ENCODE data around the gene HECTD1. TPM values are rescaled to one million over a fixed set of nuclear protein-coding genes. Genes with fewer than 3 reads are reported as not detected.
"Not testable (repeated sequence)": the region's sequence is repeated elsewhere in the genome, so short reads cannot be mapped to it uniquely, and the experiment has no call there.

Gene HECTD1
- total RNA-seq, 1 donor from 2014 or later = 153 TPM

DNA sequence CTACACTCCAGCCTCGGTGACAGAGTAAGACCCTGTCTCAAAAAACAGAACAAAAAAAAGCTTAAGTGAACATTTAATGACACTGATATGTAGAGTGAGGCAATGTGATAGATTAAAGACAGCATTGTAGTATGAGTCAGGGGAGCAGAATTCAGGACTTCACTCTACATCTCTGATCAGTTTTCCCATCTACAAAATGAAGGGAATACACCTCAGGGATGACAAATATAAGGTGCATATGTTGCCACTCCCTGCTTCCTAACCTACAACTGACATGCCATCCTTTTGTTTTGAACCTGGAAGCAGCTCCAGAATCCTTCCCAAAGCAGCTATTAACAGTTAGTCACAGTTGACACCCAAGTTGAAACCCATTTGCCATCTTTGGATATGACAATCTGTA is 150.6 kb downstream of the HECTD1 start:
- Mint-ChIP-seq H3K9me3 (no peaks in the 10 kb centered on the region), H3K4me3 (no peak overlapping the region), H3K27me3 (ENCODE audit: insufficient read depth, low read depth) (peaks cover 4% of the 10 kb centered on the region), H3K4me1 (peaks cover 5% of the 10 kb centered on the region), H3K27ac (no peak overlapping the region), H3K36me3 (no peaks in the 10 kb centered on the region)
- Histone ChIP-seq H3K27ac (no peak overlapping the region), H4K20me1 (ENCODE audit: low read depth) (no peaks in the 10 kb centered on the region), H2AFZ (replicated peaks) (no peak overlapping the region), H3K79me2 (ENCODE audit: low read depth) (peaks cover 9% of the 10 kb centered on the region), H3K9me3 (ENCODE audit: low read depth) (no peaks in the 10 kb centered on the region), H3K9ac (no peak overlapping the region), H3K4me2 (no peak overlapping the region), H3K4me3 (no peak overlapping the region), H3K4me1 (peaks cover 20% of the 10 kb centered on the region), H3K36me3 (no peaks in the 10 kb centered on the region), H3K27me3 (no peaks in the 10 kb centered on the region), H3F3A (ENCODE audit: low read depth) (peaks cover 20% of the 10 kb centered on the region)
- no peak for DNase-seq (ENCODE audit: low spot score)
- TF ChIP-seq, protein P1, sequence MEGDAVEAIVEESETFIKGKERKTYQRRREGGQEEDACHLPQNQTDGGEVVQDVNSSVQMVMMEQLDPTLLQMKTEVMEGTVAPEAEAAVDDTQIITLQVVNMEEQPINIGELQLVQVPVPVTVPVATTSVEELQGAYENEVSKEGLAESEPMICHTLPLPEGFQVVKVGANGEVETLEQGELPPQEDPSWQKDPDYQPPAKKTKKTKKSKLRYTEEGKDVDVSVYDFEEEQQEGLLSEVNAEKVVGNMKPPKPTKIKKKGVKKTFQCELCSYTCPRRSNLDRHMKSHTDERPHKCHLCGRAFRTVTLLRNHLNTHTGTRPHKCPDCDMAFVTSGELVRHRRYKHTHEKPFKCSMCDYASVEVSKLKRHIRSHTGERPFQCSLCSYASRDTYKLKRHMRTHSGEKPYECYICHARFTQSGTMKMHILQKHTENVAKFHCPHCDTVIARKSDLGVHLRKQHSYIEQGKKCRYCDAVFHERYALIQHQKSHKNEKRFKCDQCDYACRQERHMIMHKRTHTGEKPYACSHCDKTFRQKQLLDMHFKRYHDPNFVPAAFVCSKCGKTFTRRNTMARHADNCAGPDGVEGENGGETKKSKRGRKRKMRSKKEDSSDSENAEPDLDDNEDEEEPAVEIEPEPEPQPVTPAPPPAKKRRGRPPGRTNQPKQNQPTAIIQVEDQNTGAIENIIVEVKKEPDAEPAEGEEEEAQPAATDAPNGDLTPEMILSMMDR (IDR thresholded peaks at IDR 0.05) = no peak
- TF ChIP-seq EZH2phosphoT487 (IDR thresholded peaks at IDR 0.05) (no peak), EZH2 (IDR thresholded peaks at IDR 0.05) (no peak)

DNA sequence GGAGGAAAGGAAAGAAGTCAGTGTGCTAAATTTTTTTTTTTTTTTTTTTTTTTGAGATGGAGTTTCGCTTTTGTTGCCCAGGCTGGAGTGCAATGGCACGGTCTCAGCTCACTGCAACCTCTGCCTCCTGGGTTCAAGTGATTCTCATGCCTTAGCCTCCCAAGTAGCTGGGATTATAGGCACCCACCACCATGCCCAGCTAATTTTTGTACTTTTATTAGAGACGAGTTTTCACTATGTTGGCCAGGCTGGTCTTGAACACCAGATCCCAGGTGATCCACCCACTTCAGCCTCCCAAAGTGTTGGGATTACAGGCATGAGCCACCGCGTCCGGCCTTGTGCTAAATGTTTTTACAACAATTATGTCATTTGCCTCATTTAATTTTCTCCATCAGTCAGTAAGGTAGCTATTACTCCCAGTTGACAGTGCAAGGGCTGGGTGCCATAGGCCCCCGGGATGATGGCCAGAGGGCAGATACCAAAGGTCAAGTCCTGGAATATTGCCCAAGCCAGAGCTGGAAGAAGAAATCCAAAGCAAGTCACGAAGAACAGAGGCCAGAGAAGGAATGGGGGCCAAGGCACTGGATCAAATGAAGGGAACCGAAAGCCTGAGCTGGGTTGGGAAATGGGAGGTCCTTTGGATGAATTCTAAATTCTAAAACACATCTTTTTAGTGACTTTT is 154.5 kb downstream of the HECTD1 start:
- H3K79me2 ChIP-seq (ENCODE audit: low read depth); H3K4me1 ChIP-seq; H3K4me3 ChIP-seq; H3K9ac ChIP-seq; H3K36me3 Mint-ChIP-seq; H3K9me3 ChIP-seq (ENCODE audit: low read depth); H3K27me3 ChIP-seq; H3K4me1 Mint-ChIP-seq; H3F3A ChIP-seq (ENCODE audit: low read depth); H3K9me3 Mint-ChIP-seq; DNase-seq (ENCODE audit: low spot score); H3K27me3 Mint-ChIP-seq (ENCODE audit: insufficient read depth, low read depth); H2AFZ ChIP-seq (replicated peaks); H3K4me2 ChIP-seq; H3K27ac Mint-ChIP-seq; H3K36me3 ChIP-seq; H4K20me1 ChIP-seq (ENCODE audit: low read depth); H3K27ac ChIP-seq; H3K4me3 Mint-ChIP-seq: not testable (repeated sequence)

DNA sequence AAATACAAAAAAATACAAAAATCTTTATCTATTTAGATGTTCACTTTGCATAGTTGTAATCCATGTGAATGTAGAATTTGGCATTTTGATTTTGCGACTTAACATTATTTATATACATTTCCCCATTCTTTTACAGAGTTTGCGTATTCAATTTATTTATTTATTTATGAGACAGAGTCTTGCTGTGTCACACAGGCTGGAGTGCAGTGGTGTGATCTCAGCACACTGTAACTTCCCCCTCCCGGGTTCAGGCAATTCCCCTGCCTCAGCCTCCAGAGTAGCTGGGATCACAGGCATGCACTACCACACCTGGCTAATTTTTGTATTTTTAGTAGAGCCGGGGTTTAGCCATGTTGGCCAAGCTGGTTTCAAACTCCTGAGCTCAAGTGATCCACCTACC is 156.1 kb downstream of the HECTD1 start:
- no peak overlapping the region for H3K4me2 ChIP-seq
- no peaks in the 10 kb centered on the region for H3F3A ChIP-seq (ENCODE audit: low read depth)
- H3K27me3 ChIP-seq = no peaks in the 10 kb centered on the region
- Mint-ChIP-seq H3K36me3 (peaks cover 5% of the 10 kb centered on the region), H3K9me3 (peaks cover 4% of the 10 kb centered on the region), H3K4me3 (no peak overlapping the region), H3K27ac (no peak overlapping the region), H3K4me1 (no peaks in the 10 kb centered on the region), H3K27me3 (ENCODE audit: insufficient read depth, low read depth) (peaks cover 2% of the 10 kb centered on the region)
- no peaks in the 10 kb centered on the region for H4K20me1 ChIP-seq (ENCODE audit: low read depth)
- no peak overlapping the region for H3K27ac ChIP-seq
- TF ChIP-seq, protein P1 (IDR thresholded peaks at IDR 0.05) = no peak
- TF ChIP-seq EZH2phosphoT487 (IDR thresholded peaks at IDR 0.05) (no peak), EZH2 (IDR thresholded peaks at IDR 0.05) (no peak)
- H3K4me3 ChIP-seq = no peak overlapping the region
- H3K36me3 ChIP-seq = no peaks in the 10 kb centered on the region
- no peaks in the 10 kb centered on the region for H3K9me3 ChIP-seq (ENCODE audit: low read depth)
- no peak overlapping the region for H3K9ac ChIP-seq
- DNase-seq (ENCODE audit: low spot score) = no peak
- no peaks in the 10 kb centered on the region for H3K4me1 ChIP-seq
- no peak overlapping the region for H2AFZ ChIP-seq (replicated peaks)
- peaks cover 9% of the 10 kb centered on the region for H3K79me2 ChIP-seq (ENCODE audit: low read depth)

DNA sequence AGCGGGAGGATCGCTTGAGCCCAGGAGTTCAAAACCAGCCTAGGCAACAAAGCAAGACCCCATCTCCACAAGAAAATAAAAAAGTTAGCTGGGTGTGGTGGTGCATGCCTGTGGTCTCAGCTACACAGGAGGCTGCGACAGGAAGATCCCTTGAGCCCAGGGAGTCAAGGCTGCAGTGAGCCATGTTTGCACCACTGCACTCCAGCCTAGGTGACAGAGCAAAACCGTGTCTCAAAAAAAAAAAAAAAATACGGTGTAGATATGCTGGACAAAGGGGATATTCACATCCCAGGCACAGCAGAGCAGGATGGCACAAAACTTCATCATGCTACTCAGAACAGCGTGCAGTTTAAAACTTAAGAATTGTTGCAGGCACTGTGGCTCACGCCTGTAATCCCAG is 156.6 kb downstream of the HECTD1 start:
- TF ChIP-seq, protein P1 (IDR thresholded peaks at IDR 0.05) = no peak
- no peak for TF ChIP-seq EZH2phosphoT487 (IDR thresholded peaks at IDR 0.05)
- TF ChIP-seq EZH2 (IDR thresholded peaks at IDR 0.05) = no peak
- peaks cover 9% of the 10 kb centered on the region for H3K79me2 ChIP-seq (ENCODE audit: low read depth)
- no peaks in the 10 kb centered on the region for H3K4me1 ChIP-seq
- H3K9ac ChIP-seq = no peak overlapping the region
- H3K4me3 Mint-ChIP-seq = no peak overlapping the region
- H3K36me3 Mint-ChIP-seq = peaks cover 5% of the 10 kb centered on the region
- H3K27ac Mint-ChIP-seq = no peak overlapping the region
- H3K4me2 ChIP-seq = no peak overlapping the region
- H3K9me3 ChIP-seq (ENCODE audit: low read depth) = no peaks in the 10 kb centered on the region
- no peak overlapping the region for H2AFZ ChIP-seq (replicated peaks)
- no peak overlapping the region for H3K27ac ChIP-seq
- no peaks in the 10 kb centered on the region for H4K20me1 ChIP-seq (ENCODE audit: low read depth)
- H3K4me1 Mint-ChIP-seq = no peaks in the 10 kb centered on the region
- peaks cover 2% of the 10 kb centered on the region for H3K27me3 Mint-ChIP-seq (ENCODE audit: insufficient read depth, low read depth)
- no peaks in the 10 kb centered on the region for H3K27me3 ChIP-seq
- no peak for DNase-seq (ENCODE audit: low spot score)
- H3K4me3 ChIP-seq = no peak overlapping the region
- no peaks in the 10 kb centered on the region for H3K36me3 ChIP-seq
- no peaks in the 10 kb centered on the region for H3F3A ChIP-seq (ENCODE audit: low read depth)
- peaks cover 4% of the 10 kb centered on the region for H3K9me3 Mint-ChIP-seq

Measured in neural progenitor cell (in vitro differentiated cells).